ENCODE data around the gene SIX4. TPM values are rescaled to one million over a fixed set of nuclear protein-coding genes. Genes with fewer than 3 reads are reported as not detected.

SIX4 gene
- total RNA-seq, 1 donor, result 0.10 TPM

GRCh38 chr14:60695327-60695726 lies 28.8 kb downstream of the SIX4 start:
- no peak overlapping the region for H3K4me3 ChIP-seq (ENCODE audit: low read length)
- H3K27me3 ChIP-seq (ENCODE audit: insufficient read depth, low read length), result peaks cover 3% of the 10 kb centered on the region
- peaks cover 5% of the 10 kb centered on the region for H3K9me3 ChIP-seq (ENCODE audit: low read depth, low read length)
- no peaks in the 10 kb centered on the region for H3K4me1 ChIP-seq (ENCODE audit: insufficient read depth, low read length)

GRCh38 chr14:60691383-60692113 lies 32.6 kb downstream of the SIX4 start:
- Histone ChIP-seq H3K27me3 (ENCODE audit: insufficient read depth, low read length) (no peaks in the 10 kb centered on the region), H3K9me3 (ENCODE audit: low read depth, low read length) (no peaks in the 10 kb centered on the region), H3K4me1 (ENCODE audit: insufficient read depth, low read length) (no peaks in the 10 kb centered on the region), H3K4me3 (ENCODE audit: low read length) (no peak overlapping the region)

- Histone ChIP-seq H3K4me1 (ENCODE audit: insufficient read depth, low read length) (no peaks in the 10 kb centered on the region), H3K27me3 (ENCODE audit: insufficient read depth, low read length) (no peaks in the 10 kb centered on the region), H3K9me3 (ENCODE audit: low read depth, low read length) (no peaks in the 10 kb centered on the region), H3K4me3 (ENCODE audit: low read length) (no peak overlapping the region)
These were observed 37.3 kb downstream of the SIX4 start for GRCh38 chr14:60686865-60687264.

GRCh38 chr14:60684203-60684602 lies 39.9 kb downstream of the SIX4 start:
- Histone ChIP-seq H3K4me3 (ENCODE audit: low read length) (no peak overlapping the region), H3K27me3 (ENCODE audit: insufficient read depth, low read length) (no peaks in the 10 kb centered on the region), H3K4me1 (ENCODE audit: insufficient read depth, low read length) (no peaks in the 10 kb centered on the region), H3K9me3 (ENCODE audit: low read depth, low read length) (no peaks in the 10 kb centered on the region)

- Histone ChIP-seq H3K27me3 (ENCODE audit: insufficient read depth, low read length) (peaks cover 2% of the 10 kb centered on the region), H3K4me3 (ENCODE audit: low read length) (no peak overlapping the region), H3K9me3 (ENCODE audit: low read depth, low read length) (no peaks in the 10 kb centered on the region), H3K4me1 (ENCODE audit: insufficient read depth, low read length) (no peaks in the 10 kb centered on the region)
These were observed 42.9 kb downstream of the SIX4 start for GRCh38 chr14:60681271-60681670.

GRCh38 chr14:60680511-60680910 lies 43.6 kb downstream of the SIX4 start:
- H3K9me3 ChIP-seq (ENCODE audit: low read depth, low read length), result no peaks in the 10 kb centered on the region
- H3K4me3 ChIP-seq (ENCODE audit: low read length), result no peak overlapping the region
- H3K4me1 ChIP-seq (ENCODE audit: insufficient read depth, low read length), result no peaks in the 10 kb centered on the region
- peaks cover 2% of the 10 kb centered on the region for H3K27me3 ChIP-seq (ENCODE audit: insufficient read depth, low read length)

- peaks cover 2% of the 10 kb centered on the region for H3K27me3 ChIP-seq (ENCODE audit: insufficient read depth, low read length)
- no peaks in the 10 kb centered on the region for H3K4me1 ChIP-seq (ENCODE audit: insufficient read depth, low read length)
These were observed 44.4 kb downstream of the SIX4 start for GRCh38 chr14:60679566-60680258.

GRCh38 chr14:60677701-60678100 lies 46.5 kb downstream of the SIX4 start:
- no peaks in the 10 kb centered on the region for H3K4me1 ChIP-seq (ENCODE audit: insufficient read depth, low read length)

More at GRCh38 chr14:60679566-60680258, 44.4 kb downstream of the SIX4 start:
- Histone ChIP-seq H3K9me3 (ENCODE audit: low read depth, low read length) (no peaks in the 10 kb centered on the region), H3K4me3 (ENCODE audit: low read length) (no peak overlapping the region)

GRCh38 chr14:60670989-60671388 lies 53.2 kb downstream of the SIX4 start:
- no peaks in the 10 kb centered on the region for H3K9me3 ChIP-seq (ENCODE audit: low read depth, low read length)
- H3K27me3 ChIP-seq (ENCODE audit: insufficient read depth, low read length), result peaks cover 9% of the 10 kb centered on the region
- H3K4me1 ChIP-seq (ENCODE audit: insufficient read depth, low read length), result no peaks in the 10 kb centered on the region
- no peak overlapping the region for H3K4me3 ChIP-seq (ENCODE audit: low read length)

More at GRCh38 chr14:60677701-60678100, 46.5 kb downstream of the SIX4 start:
- Histone ChIP-seq H3K9me3 (ENCODE audit: low read depth, low read length) (no peaks in the 10 kb centered on the region), H3K4me3 (ENCODE audit: low read length) (no peak overlapping the region), H3K27me3 (ENCODE audit: insufficient read depth, low read length) (peaks cover 2% of the 10 kb centered on the region)

- no peaks in the 10 kb centered on the region for H3K9me3 ChIP-seq (ENCODE audit: low read depth, low read length)
- H3K4me1 ChIP-seq (ENCODE audit: insufficient read depth, low read length), result no peaks in the 10 kb centered on the region
- peaks cover 27% of the 10 kb centered on the region for H3K27me3 ChIP-seq (ENCODE audit: insufficient read depth, low read length)
- no peak overlapping the region for H3K4me3 ChIP-seq (ENCODE audit: low read length)
These were observed 55.6 kb downstream of the SIX4 start for GRCh38 chr14:60668431-60669112.

- Histone ChIP-seq H3K4me1 (ENCODE audit: insufficient read depth, low read length) (no peaks in the 10 kb centered on the region), H3K4me3 (ENCODE audit: low read length) (no peak overlapping the region), H3K9me3 (ENCODE audit: low read depth, low read length) (no peaks in the 10 kb centered on the region), H3K27me3 (ENCODE audit: insufficient read depth, low read length) (peaks cover 60% of the 10 kb centered on the region)
These were observed 59.0 kb downstream of the SIX4 start for GRCh38 chr14:60665177-60665550.

GRCh38 chr14:60662982-60663381 lies 61.2 kb downstream of the SIX4 start:
- H3K9me3 ChIP-seq (ENCODE audit: low read depth, low read length), result no peaks in the 10 kb centered on the region
- H3K4me3 ChIP-seq (ENCODE audit: low read length), result no peak overlapping the region
- peaks cover 80% of the 10 kb centered on the region for H3K27me3 ChIP-seq (ENCODE audit: insufficient read depth, low read length)
- H3K4me1 ChIP-seq (ENCODE audit: insufficient read depth, low read length), result peaks cover 4% of the 10 kb centered on the region

- Histone ChIP-seq H3K4me3 (ENCODE audit: low read length) (no peak overlapping the region), H3K4me1 (ENCODE audit: insufficient read depth, low read length) (peaks cover 17% of the 10 kb centered on the region), H3K27me3 (ENCODE audit: insufficient read depth, low read length) (peaks cover 88% of the 10 kb centered on the region), H3K9me3 (ENCODE audit: low read depth, low read length) (no peaks in the 10 kb centered on the region)
These were observed 62.4 kb downstream of the SIX4 start for GRCh38 chr14:60661721-60662120.
